HepG2 (cell line): ENCODE data around the gene CIB1. TPM values are rescaled to one million over a fixed set of nuclear protein-coding genes. Genes with fewer than 3 reads are reported as not detected.

Experiments
- HNRNPL ChIP-seq: fragments of 200-400 bp; formaldehyde crosslinking; IDR thresholded peaks from 2 replicates; pipeline ENCODE4 v1.6.1; 2017; ENCODE audit warnings: mild to moderate bottlenecking, low read depth, low read length
- KDM5B ChIP-seq: sonication (generic); formaldehyde crosslinking; IDR thresholded peaks from 2 replicates; pipeline ENCODE4 v1.4.0; 2020; ENCODE audit warnings: missing genetic modification reagents, mild to moderate bottlenecking, borderline replicate concordance
- MXI1 ChIP-seq: IDR thresholded peaks from 3 replicates; pipeline ENCODE4 v1.6.1; 2012; ENCODE audit warnings: low read depth, low read length, inconsistent platforms, borderline replicate concordance
- SP2 ChIP-seq: sonication (generic); formaldehyde crosslinking; IDR thresholded peaks from 2 replicates; pipeline ENCODE4 v1.5.1; 2020; ENCODE audit warnings: mild to moderate bottlenecking, missing genetic modification reagents
- polyA plus RNA-seq, 8 experiments: library from polyadenylated mRNA; depleted of rRNA in 3 of 8; stranded (reverse) in 7 of 8; unstranded in 1 of 8; fragments of >200 nt; fragmentation: Illumina TruSeq in 4 of 8; extraction: Trizol in 4 of 8; gene quantifications; 2 replicates each; pipeline versions ENCODE4 v1.2.1 to v1.2.3, GENCODE V29; 2011 to 2016; ENCODE audit warnings: low read depth in 4 of 8, missing spikeins in 1 of 8, mixed read lengths in 1 of 8; ENCODE audit not compliant: insufficient read depth in 1 of 8
- total RNA-seq, 5 experiments: library from RNA; depleted of rRNA; stranded (reverse); fragments of >200 nt; fragmentation: Illumina TruSeq; extraction: Trizol; gene quantifications; 2 replicates each; pipeline ENCODE4 v1.2.3, GENCODE V29; 2016; ENCODE audit warnings: low read depth in 1 of 5
- TF ChIP-seq, protein P1 (sequence below), 2 experiments: sonication (generic) in 1 of 2; formaldehyde crosslinking in 1 of 2; IDR thresholded peaks; 2 replicates each; pipeline versions ENCODE4 v1.4.0 to v1.6.1; 2018 to 2020; ENCODE audit warnings: missing genetic modification reagents in 2 of 2, borderline replicate concordance in 1 of 2, low read depth in 1 of 2, mild to moderate bottlenecking in 1 of 2, missing biosample characterization in 1 of 2
- TF ChIP-seq, protein P2 (sequence below), 2 experiments: fragments of 450-650 bp in 1 of 2; sonication (generic) in 1 of 2; formaldehyde crosslinking in 1 of 2; IDR thresholded peaks; 2 replicates each; pipeline versions ENCODE4 v1.6.1 to v1.8.0; 2016 to 2022; ENCODE audit warnings: antibody characterized with exemption in 1 of 2, mild to moderate bottlenecking in 1 of 2, missing genetic modification reagents in 1 of 2
- TF ChIP-seq, protein P3 (sequence below): sonication (generic); formaldehyde crosslinking; conservative IDR thresholded peaks from 2 replicates; pipeline ENCODE4 v1.8.0; 2022; ENCODE audit warnings: mild to moderate bottlenecking, moderate library complexity, missing genetic modification reagents
- TF ChIP-seq, protein P4 (sequence below): sonication (generic); formaldehyde crosslinking; IDR thresholded peaks from 2 replicates; pipeline ENCODE4 v1.4.0; 2020; ENCODE audit warnings: missing genetic modification reagents, mild to moderate bottlenecking, borderline replicate concordance

CIB1 gene
- total and polyA plus RNA-seq, 2 of the 13 experiments (the other 11 are each of a cell fraction or from before 2014, with no cell fraction given): 38.7 to 72.7 TPM

DNA sequence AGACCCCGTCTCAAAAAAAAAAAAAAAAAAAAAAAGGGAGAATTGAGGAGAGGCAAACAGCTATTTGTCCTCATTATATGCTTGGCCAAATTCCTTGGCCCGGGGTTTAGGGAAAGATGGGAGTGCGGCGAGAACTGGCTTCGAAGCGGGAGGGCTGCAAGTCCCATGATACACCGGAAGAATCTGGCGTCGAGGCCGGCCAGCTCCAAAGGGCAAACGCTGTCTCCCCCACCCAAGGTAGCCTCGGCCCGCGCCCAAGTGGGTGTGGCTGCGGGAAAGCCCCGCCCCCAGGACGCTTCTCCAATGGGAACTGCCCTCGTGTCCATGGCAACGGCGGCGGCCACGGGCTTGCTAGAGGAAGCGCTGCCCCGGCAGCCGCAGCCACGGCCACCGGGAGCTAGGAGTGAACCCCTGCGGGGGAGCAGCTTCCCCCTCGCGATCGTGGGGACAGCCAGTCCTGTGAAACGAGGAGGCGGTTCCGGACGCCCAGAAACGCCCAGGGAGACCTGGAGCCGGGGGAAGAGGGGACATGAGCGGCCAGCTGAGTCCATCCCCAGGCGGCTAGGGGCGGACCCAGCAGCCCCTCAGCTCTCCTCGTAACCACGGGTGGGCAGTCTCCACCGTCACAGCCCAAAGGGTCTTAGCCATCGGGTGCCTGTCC lies 15.6 kb upstream of the CIB1 start, which contains the start of gene TTLL13 (continued):
- TF ChIP-seq KDM5B (CRISPR knock-in tag): 0 out of 2 replicates have a peak, but pooled peaks have one; percentile 19
- TF ChIP-seq MXI1: peak; percentile 76; the same call in 1 of the 3 replicates
- TF ChIP-seq, protein P1, sequence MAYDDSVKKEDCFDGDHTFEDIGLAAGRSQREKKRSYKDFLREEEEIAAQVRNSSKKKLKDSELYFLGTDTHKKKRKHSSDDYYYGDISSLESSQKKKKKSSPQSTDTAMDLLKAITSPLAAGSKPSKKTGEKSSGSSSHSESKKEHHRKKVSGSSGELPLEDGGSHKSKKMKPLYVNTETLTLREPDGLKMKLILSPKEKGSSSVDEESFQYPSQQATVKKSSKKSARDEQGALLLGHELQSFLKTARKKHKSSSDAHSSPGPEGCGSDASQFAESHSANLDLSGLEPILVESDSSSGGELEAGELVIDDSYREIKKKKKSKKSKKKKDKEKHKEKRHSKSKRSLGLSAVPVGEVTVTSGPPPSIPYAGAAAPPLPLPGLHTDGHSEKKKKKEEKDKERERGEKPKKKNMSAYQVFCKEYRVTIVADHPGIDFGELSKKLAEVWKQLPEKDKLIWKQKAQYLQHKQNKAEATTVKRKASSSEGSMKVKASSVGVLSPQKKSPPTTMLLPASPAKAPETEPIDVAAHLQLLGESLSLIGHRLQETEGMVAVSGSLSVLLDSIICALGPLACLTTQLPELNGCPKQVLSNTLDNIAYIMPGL (CRISPR knock-in tag; IDR thresholded peaks at IDR 0.05; ENCODE audit: borderline replicate concordance in 1 of 2, low read depth in 1 of 2): 0 out of 4 replicates have a peak, but pooled peaks of 1 of the 2 experiments have one; percentile 58
- TF ChIP-seq, protein P2, sequence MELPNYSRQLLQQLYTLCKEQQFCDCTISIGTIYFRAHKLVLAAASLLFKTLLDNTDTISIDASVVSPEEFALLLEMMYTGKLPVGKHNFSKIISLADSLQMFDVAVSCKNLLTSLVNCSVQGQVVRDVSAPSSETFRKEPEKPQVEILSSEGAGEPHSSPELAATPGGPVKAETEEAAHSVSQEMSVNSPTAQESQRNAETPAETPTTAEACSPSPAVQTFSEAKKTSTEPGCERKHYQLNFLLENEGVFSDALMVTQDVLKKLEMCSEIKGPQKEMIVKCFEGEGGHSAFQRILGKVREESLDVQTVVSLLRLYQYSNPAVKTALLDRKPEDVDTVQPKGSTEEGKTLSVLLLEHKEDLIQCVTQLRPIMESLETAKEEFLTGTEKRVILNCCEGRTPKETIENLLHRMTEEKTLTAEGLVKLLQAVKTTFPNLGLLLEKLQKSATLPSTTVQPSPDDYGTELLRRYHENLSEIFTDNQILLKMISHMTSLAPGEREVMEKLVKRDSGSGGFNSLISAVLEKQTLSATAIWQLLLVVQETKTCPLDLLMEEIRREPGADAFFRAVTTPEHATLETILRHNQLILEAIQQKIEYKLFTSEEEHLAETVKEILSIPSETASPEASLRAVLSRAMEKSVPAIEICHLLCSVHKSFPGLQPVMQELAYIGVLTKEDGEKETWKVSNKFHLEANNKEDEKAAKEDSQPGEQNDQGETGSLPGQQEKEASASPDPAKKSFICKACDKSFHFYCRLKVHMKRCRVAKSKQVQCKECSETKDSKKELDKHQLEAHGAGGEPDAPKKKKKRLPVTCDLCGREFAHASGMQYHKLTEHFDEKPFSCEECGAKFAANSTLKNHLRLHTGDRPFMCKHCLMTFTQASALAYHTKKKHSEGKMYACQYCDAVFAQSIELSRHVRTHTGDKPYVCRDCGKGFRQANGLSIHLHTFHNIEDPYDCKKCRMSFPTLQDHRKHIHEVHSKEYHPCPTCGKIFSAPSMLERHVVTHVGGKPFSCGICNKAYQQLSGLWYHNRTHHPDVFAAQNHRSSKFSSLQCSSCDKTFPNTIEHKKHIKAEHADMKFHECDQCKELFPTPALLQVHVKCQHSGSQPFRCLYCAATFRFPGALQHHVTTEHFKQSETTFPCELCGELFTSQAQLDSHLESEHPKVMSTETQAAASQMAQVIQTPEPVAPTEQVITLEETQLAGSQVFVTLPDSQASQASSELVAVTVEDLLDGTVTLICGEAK (IDR thresholded peaks at IDR 0.05): no peak
- TF ChIP-seq, protein P2 (CRISPR knock-in tag; IDR thresholded peaks at IDR 0.05): peak; percentile 44; the same call in 1 of the 2 replicates
- TF ChIP-seq HNRNPL: 0 out of 2 replicates have a peak, but pooled peaks have one; percentile 18
- peak; percentile 64 for TF ChIP-seq SP2
- TF ChIP-seq, protein P3, sequence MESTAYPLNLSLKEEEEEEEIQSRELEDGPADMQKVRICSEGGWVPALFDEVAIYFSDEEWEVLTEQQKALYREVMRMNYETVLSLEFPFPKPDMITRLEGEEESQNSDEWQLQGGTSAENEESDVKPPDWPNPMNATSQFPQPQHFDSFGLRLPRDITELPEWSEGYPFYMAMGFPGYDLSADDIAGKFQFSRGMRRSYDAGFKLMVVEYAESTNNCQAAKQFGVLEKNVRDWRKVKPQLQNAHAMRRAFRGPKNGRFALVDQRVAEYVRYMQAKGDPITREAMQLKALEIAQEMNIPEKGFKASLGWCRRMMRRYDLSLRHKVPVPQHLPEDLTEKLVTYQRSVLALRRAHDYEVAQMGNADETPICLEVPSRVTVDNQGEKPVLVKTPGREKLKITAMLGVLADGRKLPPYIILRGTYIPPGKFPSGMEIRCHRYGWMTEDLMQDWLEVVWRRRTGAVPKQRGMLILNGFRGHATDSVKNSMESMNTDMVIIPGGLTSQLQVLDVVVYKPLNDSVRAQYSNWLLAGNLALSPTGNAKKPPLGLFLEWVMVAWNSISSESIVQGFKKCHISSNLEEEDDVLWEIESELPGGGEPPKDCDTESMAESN (CRISPR knock-in tag): peak; percentile 71
- TF ChIP-seq, protein P4, sequence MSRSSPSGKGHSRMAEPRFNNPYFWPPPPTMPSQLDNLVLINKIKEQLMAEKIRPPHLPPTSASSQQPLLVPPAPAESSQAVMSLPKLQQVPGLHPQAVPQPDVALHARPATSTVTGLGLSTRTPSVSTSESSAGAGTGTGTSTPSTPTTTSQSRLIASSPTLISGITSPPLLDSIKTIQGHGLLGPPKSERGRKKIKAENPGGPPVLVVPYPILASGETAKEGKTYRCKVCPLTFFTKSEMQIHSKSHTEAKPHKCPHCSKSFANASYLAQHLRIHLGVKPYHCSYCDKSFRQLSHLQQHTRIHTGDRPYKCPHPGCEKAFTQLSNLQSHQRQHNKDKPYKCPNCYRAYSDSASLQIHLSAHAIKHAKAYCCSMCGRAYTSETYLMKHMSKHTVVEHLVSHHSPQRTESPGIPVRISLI: 0 out of 2 replicates have a peak, but pooled peaks have one; percentile 57
